Measurements from ENCODE around the gene TRPV5. TPM values are rescaled to one million over a fixed set of nuclear protein-coding genes. Genes with fewer than 3 reads are reported as not detected.

The TRPV5 gene
- total RNA-seq, 2 experiments from 2014 or later: 0.06 TPM; not detected in 1

- no peak overlapping the region for H3K4me3 ChIP-seq (ENCODE audit: low read depth, low read length, poor library complexity, severe bottlenecking)
- H3K27ac ChIP-seq (ENCODE audit: low read depth, low read length, poor library complexity, severe bottlenecking): no peak overlapping the region
- no peaks in the 10 kb centered on the region for H3K9me2 ChIP-seq (ENCODE audit: insufficient read depth, low read length)
- intact Hi-C loops (cut with micrococcal nuclease; ENCODE audit: unreplicated experiment): no loop called here
- peaks cover 12% of the 10 kb centered on the region; the same call in 1 of the 2 replicates for H3K9me3 ChIP-seq (ENCODE audit: low read length)
- no peaks in the 10 kb centered on the region for H3K4me1 ChIP-seq (ENCODE audit: insufficient read depth, low read length, poor library complexity, severe bottlenecking)
- CTCF ChIA-PET (ENCODE audit: unreplicated experiment): interaction anchor here (0.5 kb wide), 1 partner anchor 96 kb away, joined by 4 read pairs; no protein-coding TSS in a partner anchor
- H3K36me3 ChIP-seq (ENCODE audit: insufficient read depth, low read length): no peaks in the 10 kb centered on the region
- POLR2A ChIA-PET: interaction anchor here (0.6 kb wide), 1 partner anchor 282 kb away, joined by 7 read pairs; no protein-coding TSS in a partner anchor
- H3K4me2 ChIP-seq (ENCODE audit: low read length): no peak overlapping the region
- TF ChIP-seq CTCF (conservative IDR thresholded peaks at IDR 0.05; ENCODE audit: low read length) (no peak), EZH2phosphoT487 (IDR thresholded peaks at IDR 0.05; ENCODE audit: borderline replicate concordance, low read depth, low read length) (no peak)
- no peaks in the 10 kb centered on the region for H3K79me2 ChIP-seq (ENCODE audit: insufficient read depth, low read depth, low read length)
- no peaks in the 10 kb centered on the region for H4K20me1 ChIP-seq (ENCODE audit: insufficient read depth, low read length)
- H2AFZ ChIP-seq (ENCODE audit: low read length): no peak overlapping the region
- no peak for DNase-seq (ENCODE audit: low spot score)
- BruUV-seq (replicated peaks): no TSS peak
Observed at GRCh38 chr7:142959202-142959601, 25.7 kb upstream of the TRPV5 start.

- CTCF ChIA-PET (ENCODE audit: unreplicated experiment): no interaction called here
Observed at GRCh38 chr7:142957723-142958122, 24.2 kb upstream of the TRPV5 start.

More at GRCh38 chr7:142957723-142958122, 24.2 kb upstream of the TRPV5 start:
- TF ChIP-seq CTCF (conservative IDR thresholded peaks at IDR 0.05; ENCODE audit: low read length) (no peak), EZH2phosphoT487 (IDR thresholded peaks at IDR 0.05; ENCODE audit: borderline replicate concordance, low read depth, low read length) (no peak)
- no TSS peak for BruUV-seq (replicated peaks)
- intact Hi-C loops (cut with micrococcal nuclease; ENCODE audit: unreplicated experiment): no loop called here
- POLR2A ChIA-PET: no interaction called here
- H3K4me2 ChIP-seq (ENCODE audit: low read length): no peak overlapping the region
- no peaks in the 10 kb centered on the region for H3K36me3 ChIP-seq (ENCODE audit: insufficient read depth, low read length)
- no peak overlapping the region for H2AFZ ChIP-seq (ENCODE audit: low read length)
- no peaks in the 10 kb centered on the region for H3K79me2 ChIP-seq (ENCODE audit: insufficient read depth, low read depth, low read length)
- H3K27ac ChIP-seq (ENCODE audit: low read depth, low read length, poor library complexity, severe bottlenecking): no peak overlapping the region
- no peak overlapping the region for H3K4me3 ChIP-seq (ENCODE audit: low read depth, low read length, poor library complexity, severe bottlenecking)
- no peak for DNase-seq (ENCODE audit: low spot score)
- no peaks in the 10 kb centered on the region for H4K20me1 ChIP-seq (ENCODE audit: insufficient read depth, low read length)
- peaks cover 14% of the 10 kb centered on the region; the same call in 1 of the 2 replicates for H3K9me3 ChIP-seq (ENCODE audit: low read length)
- H3K4me1 ChIP-seq (ENCODE audit: insufficient read depth, low read length, poor library complexity, severe bottlenecking): no peaks in the 10 kb centered on the region
- no peaks in the 10 kb centered on the region for H3K9me2 ChIP-seq (ENCODE audit: insufficient read depth, low read length)

Data from OCI-LY7 (cell line).